ENCODE data around the gene SEMA6B. TPM values are rescaled to one million over a fixed set of nuclear protein-coding genes. Genes with fewer than 3 reads are reported as not detected.

Gene SEMA6B
- polyA plus RNA-seq, 3 donors = 3.3 to 34.5 (median 18.6) TPM

GRCh38 chr19:4591320-4591719 lies 31.8 kb upstream of the SEMA6B start:
- H3K27ac ChIP-seq (ENCODE audit: low read depth, low read length) = no peak overlapping the region
- 41 to 53% (median 48%) methylated on average over 6 of the region's 6 CpGs for WGBS, 3 donors

- H3K27ac ChIP-seq (ENCODE audit: low read depth, low read length) = no peak overlapping the region
- 75 to 92% (median 84%) methylated on average over 9 of the region's 9 CpGs for WGBS, 3 donors
Observed at GRCh38 chr19:4590559-4590958, 31.1 kb upstream of the SEMA6B start.

GRCh38 chr19:4589579-4590410 lies 30.3 kb upstream of the SEMA6B start:
- H3K27ac ChIP-seq (ENCODE audit: low read depth, low read length) = no peak overlapping the region
- WGBS, 3 donors = 60 to 63% (median 61%) methylated on average over 11 of the region's 11 CpGs

GRCh38 chr19:4588291-4588761 lies 28.8 kb upstream of the SEMA6B start:
- 56 to 65% (median 58%) methylated on average over 9 of the region's 9 CpGs for WGBS, 3 donors
- no peak overlapping the region for H3K27ac ChIP-seq (ENCODE audit: low read depth, low read length)

- no peak overlapping the region for H3K27ac ChIP-seq (ENCODE audit: low read depth, low read length)
- WGBS, 3 donors = 79 to 92% (median 90%) methylated on average over 6 of the region's 6 CpGs
Observed at GRCh38 chr19:4587527-4587926, 28.0 kb upstream of the SEMA6B start.

GRCh38 chr19:4586691-4587090 lies 27.2 kb upstream of the SEMA6B start:
- 79 to 87% (median 83%) methylated on average over 6 of the region's 6 CpGs for WGBS, 3 donors

GRCh38 chr19:4586245-4586644 lies 26.8 kb upstream of the SEMA6B start:
- H3K27ac ChIP-seq (ENCODE audit: low read depth, low read length) = no peak overlapping the region
- 62 to 79% (median 78%) methylated on average over 6 of the region's 6 CpGs for WGBS, 3 donors

More at GRCh38 chr19:4586691-4587090, 27.2 kb upstream of the SEMA6B start:
- no peak overlapping the region for H3K27ac ChIP-seq (ENCODE audit: low read depth, low read length)

- 83 to 87% (median 84%) methylated on average over 1 of the region's 1 CpG for WGBS, 3 donors
- H3K27ac ChIP-seq (ENCODE audit: low read depth, low read length) = no peak overlapping the region
Observed at GRCh38 chr19:4585556-4585955, 26.1 kb upstream of the SEMA6B start.

- H3K27ac ChIP-seq (ENCODE audit: low read depth, low read length) = no peak overlapping the region
- WGBS, 3 donors = 8 to 10% (median 8%) methylated on average over 45 of the region's 45 CpGs
Observed at GRCh38 chr19:4584670-4585460, 25.4 kb upstream of the SEMA6B start.

- WGBS, 3 donors = 1 to 4% (median 3%) methylated on average over 38 to 49 of the region's 49 CpGs
- H3K27ac ChIP-seq (ENCODE audit: low read depth, low read length) = no peak overlapping the region
Observed at GRCh38 chr19:4583961-4584669, 24.6 kb upstream of the SEMA6B start.

- H3K27ac ChIP-seq (ENCODE audit: low read depth, low read length) = no peak overlapping the region
- 51 to 57% (median 56%) methylated on average over 15 to 16 of the region's 16 CpGs for WGBS, 3 donors
Observed at GRCh38 chr19:4582980-4583842, 23.7 kb upstream of the SEMA6B start.

GRCh38 chr19:4581666-4582553 lies 22.4 kb upstream of the SEMA6B start:
- WGBS, 3 donors = 15 to 19% (median 18%) methylated on average over 38 to 57 of the region's 57 CpGs
- H3K27ac ChIP-seq (ENCODE audit: low read depth, low read length) = no peak overlapping the region

- WGBS, 3 donors = 1% methylated on average over 14 to 51 of the region's 62 CpGs
- H3K27ac ChIP-seq (ENCODE audit: low read depth, low read length) = no peak overlapping the region
Observed at GRCh38 chr19:4580961-4581665, 21.6 kb upstream of the SEMA6B start.

- no peak overlapping the region for H3K27ac ChIP-seq (ENCODE audit: low read depth, low read length)
- WGBS, 3 donors = 3 to 6% (median 4%) methylated on average over 38 to 46 of the region's 50 CpGs
Observed at GRCh38 chr19:4580021-4580901, 20.8 kb upstream of the SEMA6B start.

GRCh38 chr19:4579389-4579788 lies 19.9 kb upstream of the SEMA6B start:
- 73 to 78% (median 78%) methylated on average over 8 of the region's 8 CpGs for WGBS, 3 donors
- H3K27ac ChIP-seq (ENCODE audit: low read depth, low read length) = no peak overlapping the region
